Stomach (tissue), 4 donors: Measurements from ENCODE around the gene ADAM22.

ENCODE experiments used
- POLR2A ChIP-seq, 4 donors: fragments of 450-650 bp; IDR thresholded peaks; one replicate each; pipeline ENCODE4 v1.6.1; 2016; ENCODE audit warnings: antibody characterized with exemption in 4 of 4, control low read depth in 2 of 4, mild to moderate bottlenecking in 1 of 4, moderate library complexity in 1 of 4
- POLR2AphosphoS5 ChIP-seq, 3 donors: sonication (generic); formaldehyde crosslinking; IDR thresholded peaks; one replicate each; pipeline ENCODE4 v1.6.1; 2016; ENCODE audit warnings: antibody characterized with exemption in 3 of 3

DNA sequence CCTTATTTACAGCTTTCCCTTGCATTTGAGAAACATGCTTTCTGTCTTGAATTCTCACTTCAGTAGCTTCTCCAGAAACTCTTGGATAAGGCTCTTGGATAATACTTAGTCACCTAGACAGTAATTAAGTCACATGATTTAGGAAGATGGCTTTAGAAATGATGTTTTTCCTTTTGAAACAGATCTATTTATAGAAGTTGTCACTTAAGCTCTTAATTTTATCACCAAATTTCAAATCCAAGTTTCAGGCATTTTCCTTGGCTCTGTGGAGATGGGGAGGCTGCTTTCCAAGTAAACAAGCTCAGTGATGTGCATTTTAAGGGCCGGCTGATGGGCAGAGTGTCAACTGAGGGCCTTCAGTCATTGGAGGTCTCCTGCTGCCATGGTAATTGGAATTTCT, 155.5 kb downstream of the ADAM22 start:
- TF ChIP-seq POLR2AphosphoS5 (IDR thresholded peaks at IDR 0.05) (no peak), POLR2A (IDR thresholded peaks at IDR 0.05) (no peak)
